HEK293 (cell line): ENCODE results near the gene SMARCB1.

ENCODE experiments used
- BCL11B ChIP-seq: fragments of 450-650 bp; formaldehyde crosslinking; IDR thresholded peaks from 2 replicates; pipeline ENCODE4 v1.5.1; 2016; ENCODE audit warnings: low read depth, missing biosample characterization, missing genetic modification characterization
- EGR2 ChIP-seq: fragments of 450-650 bp; formaldehyde crosslinking; IDR thresholded peaks from 2 replicates; pipeline ENCODE4 v1.5.1; 2016; ENCODE audit warnings: low read depth, missing biosample characterization, missing genetic modification characterization
- FEZF1 ChIP-seq: fragments of 450-650 bp; formaldehyde crosslinking; IDR thresholded peaks from 2 replicates; pipeline ENCODE4 v1.5.1; 2016; ENCODE audit warnings: missing biosample characterization, missing genetic modification characterization
- GLI2 ChIP-seq: fragments of 450-650 bp; formaldehyde crosslinking; IDR thresholded peaks from 2 replicates; pipeline ENCODE4; 2017; ENCODE audit warnings: missing biosample characterization, missing genetic modification characterization, low read depth, borderline replicate concordance
- KLF10 ChIP-seq: fragments of 450-650 bp; IDR thresholded peaks from 2 replicates; pipeline ENCODE4 v1.5.1; 2018; ENCODE audit warnings: missing biosample characterization, mild to moderate bottlenecking, missing genetic modification characterization
- KLF16 ChIP-seq: fragments of 450-650 bp; formaldehyde crosslinking; IDR thresholded peaks from 2 replicates; pipeline ENCODE4 v1.5.1; 2017; ENCODE audit warnings: missing biosample characterization, missing genetic modification characterization
- MEIS1 ChIP-seq: sonication (generic); formaldehyde crosslinking; IDR thresholded peaks from 2 replicates; pipeline ENCODE4 v1.8.1; 2022; ENCODE audit warnings: missing genetic modification reagents, mild to moderate bottlenecking, borderline replicate concordance
- OVOL3 ChIP-seq: fragments of 450-650 bp; formaldehyde crosslinking; IDR thresholded peaks from 2 replicates; pipeline ENCODE4 v1.5.1; 2016; ENCODE audit warnings: missing biosample characterization, missing genetic modification characterization
- SP2 ChIP-seq: fragments of 450-650 bp; formaldehyde crosslinking; IDR thresholded peaks from 2 replicates; pipeline ENCODE4 v1.5.1; 2016; ENCODE audit warnings: missing biosample characterization, missing genetic modification characterization
- SP7 ChIP-seq: fragments of 450-650 bp; formaldehyde crosslinking; IDR thresholded peaks from 2 replicates; pipeline ENCODE4 v1.5.1; 2016; ENCODE audit warnings: missing biosample characterization, missing genetic modification characterization
- TRIM28 ChIP-seq: IDR thresholded peaks from 2 replicates; pipeline ENCODE4 v1.6.1; 2011; ENCODE audit warnings: low read length, control low read depth, borderline replicate concordance
- ZBTB8A ChIP-seq: fragments of 450-650 bp; formaldehyde crosslinking; IDR thresholded peaks from 2 replicates; pipeline ENCODE4 v1.5.1; 2016; ENCODE audit warnings: missing biosample characterization, missing genetic modification characterization
- ZFHX2 ChIP-seq: fragments of 450-650 bp; formaldehyde crosslinking; conservative IDR thresholded peaks from 2 replicates; pipeline ENCODE4 v1.5.1; 2016; ENCODE audit warnings: missing biosample characterization, missing genetic modification characterization
- ZNF121 ChIP-seq: fragments of 450-650 bp; formaldehyde crosslinking; IDR thresholded peaks from 2 replicates; pipeline ENCODE4 v1.5.1; 2016; ENCODE audit warnings: missing biosample characterization, missing genetic modification characterization
- ZNF133 ChIP-seq: fragments of 450-650 bp; formaldehyde crosslinking; IDR thresholded peaks from 2 replicates; pipeline ENCODE4 v1.5.1; 2016; ENCODE audit warnings: missing biosample characterization, missing genetic modification characterization
- ZNF140 ChIP-seq: fragments of 450-650 bp; formaldehyde crosslinking; IDR thresholded peaks from 2 replicates; pipeline ENCODE4 v1.5.1; 2016; ENCODE audit warnings: missing biosample characterization, missing genetic modification characterization
- ZNF146 ChIP-seq: fragments of 450-650 bp; formaldehyde crosslinking; IDR thresholded peaks from 2 replicates; pipeline ENCODE4 v1.5.1; 2016; ENCODE audit warnings: missing biosample characterization, missing genetic modification characterization
- ZNF16 ChIP-seq: fragments of 450-650 bp; formaldehyde crosslinking; IDR thresholded peaks from 2 replicates; pipeline ENCODE4 v1.5.1; 2016; ENCODE audit warnings: low read depth, missing biosample characterization, missing genetic modification characterization
- ZNF169 ChIP-seq: fragments of 450-650 bp; formaldehyde crosslinking; IDR thresholded peaks from 2 replicates; pipeline ENCODE4 v1.5.1; 2016; ENCODE audit warnings: missing biosample characterization, missing genetic modification characterization
- ZNF223 ChIP-seq: fragments of 450-650 bp; formaldehyde crosslinking; IDR thresholded peaks from 2 replicates; pipeline ENCODE4 v1.5.1; 2016; ENCODE audit warnings: missing biosample characterization, missing genetic modification characterization
- ZNF24 ChIP-seq: fragments of 450-650 bp; formaldehyde crosslinking; IDR thresholded peaks from 2 replicates; pipeline ENCODE4 v1.5.1; 2016; ENCODE audit warnings: missing biosample characterization, missing genetic modification characterization
- ZNF324 ChIP-seq: fragments of 450-650 bp; formaldehyde crosslinking; IDR thresholded peaks from 2 replicates; pipeline ENCODE4 v1.5.1; 2016; ENCODE audit warnings: missing biosample characterization, missing genetic modification characterization
- ZNF350 ChIP-seq: fragments of 450-650 bp; formaldehyde crosslinking; IDR thresholded peaks from 2 replicates; pipeline ENCODE4 v1.5.0; 2017; ENCODE audit warnings: missing biosample characterization, mild to moderate bottlenecking, missing genetic modification characterization
- ZNF561 ChIP-seq: fragments of 450-650 bp; IDR thresholded peaks from 2 replicates; pipeline ENCODE4 v1.5.1; 2018; ENCODE audit warnings: missing biosample characterization, missing genetic modification characterization, borderline replicate concordance
- ZNF585B ChIP-seq: fragments of 450-650 bp; formaldehyde crosslinking; IDR thresholded peaks from 2 replicates; pipeline ENCODE4 v1.5.1; 2016; ENCODE audit warnings: missing biosample characterization, missing genetic modification characterization
- ZNF621 ChIP-seq: fragments of 450-650 bp; formaldehyde crosslinking; IDR thresholded peaks from 2 replicates; pipeline ENCODE4 v1.5.1; 2017; ENCODE audit warnings: missing biosample characterization, missing genetic modification characterization
- ZNF670 ChIP-seq: fragments of 450-650 bp; formaldehyde crosslinking; IDR thresholded peaks from 2 replicates; pipeline ENCODE4 v1.5.1; 2016; ENCODE audit warnings: missing biosample characterization, missing genetic modification characterization, low read depth
- ZNF76 ChIP-seq: fragments of 450-650 bp; formaldehyde crosslinking; IDR thresholded peaks from 2 replicates; pipeline ENCODE4; 2016; ENCODE audit warnings: low read depth, missing biosample characterization, missing genetic modification characterization, borderline replicate concordance
- ZSCAN16 ChIP-seq: fragments of 450-650 bp; formaldehyde crosslinking; IDR thresholded peaks from 2 replicates; pipeline ENCODE4 v1.5.1; 2016; ENCODE audit warnings: missing biosample characterization, missing genetic modification characterization
- ZSCAN30 ChIP-seq: fragments of 450-650 bp; IDR thresholded peaks from 2 replicates; pipeline ENCODE4 v1.5.1; 2018; ENCODE audit warnings: missing biosample characterization, mild to moderate bottlenecking, missing genetic modification characterization, moderate library complexity
- TF ChIP-seq, protein P1 (sequence below): fragments of 450-650 bp; IDR thresholded peaks from 2 replicates; pipeline ENCODE4 v1.5.1; 2018; ENCODE audit warnings: missing biosample characterization, missing genetic modification characterization
- TF ChIP-seq, protein P2 (sequence below): fragments of 450-650 bp; formaldehyde crosslinking; IDR thresholded peaks from 2 replicates; pipeline ENCODE4 v1.5.1; 2016; ENCODE audit warnings: missing biosample characterization, missing genetic modification characterization
- TF ChIP-seq, protein P3 (sequence below): fragments of 450-650 bp; formaldehyde crosslinking; IDR thresholded peaks from 2 replicates; pipeline ENCODE4 v1.5.1; 2016; ENCODE audit warnings: missing biosample characterization, missing genetic modification characterization
- TF ChIP-seq, protein P4 (sequence below): fragments of 450-650 bp; formaldehyde crosslinking; IDR thresholded peaks from 2 replicates; pipeline ENCODE4 v1.5.1; 2017; ENCODE audit warnings: missing biosample characterization, missing genetic modification characterization

The SMARCB1 gene

DNA sequence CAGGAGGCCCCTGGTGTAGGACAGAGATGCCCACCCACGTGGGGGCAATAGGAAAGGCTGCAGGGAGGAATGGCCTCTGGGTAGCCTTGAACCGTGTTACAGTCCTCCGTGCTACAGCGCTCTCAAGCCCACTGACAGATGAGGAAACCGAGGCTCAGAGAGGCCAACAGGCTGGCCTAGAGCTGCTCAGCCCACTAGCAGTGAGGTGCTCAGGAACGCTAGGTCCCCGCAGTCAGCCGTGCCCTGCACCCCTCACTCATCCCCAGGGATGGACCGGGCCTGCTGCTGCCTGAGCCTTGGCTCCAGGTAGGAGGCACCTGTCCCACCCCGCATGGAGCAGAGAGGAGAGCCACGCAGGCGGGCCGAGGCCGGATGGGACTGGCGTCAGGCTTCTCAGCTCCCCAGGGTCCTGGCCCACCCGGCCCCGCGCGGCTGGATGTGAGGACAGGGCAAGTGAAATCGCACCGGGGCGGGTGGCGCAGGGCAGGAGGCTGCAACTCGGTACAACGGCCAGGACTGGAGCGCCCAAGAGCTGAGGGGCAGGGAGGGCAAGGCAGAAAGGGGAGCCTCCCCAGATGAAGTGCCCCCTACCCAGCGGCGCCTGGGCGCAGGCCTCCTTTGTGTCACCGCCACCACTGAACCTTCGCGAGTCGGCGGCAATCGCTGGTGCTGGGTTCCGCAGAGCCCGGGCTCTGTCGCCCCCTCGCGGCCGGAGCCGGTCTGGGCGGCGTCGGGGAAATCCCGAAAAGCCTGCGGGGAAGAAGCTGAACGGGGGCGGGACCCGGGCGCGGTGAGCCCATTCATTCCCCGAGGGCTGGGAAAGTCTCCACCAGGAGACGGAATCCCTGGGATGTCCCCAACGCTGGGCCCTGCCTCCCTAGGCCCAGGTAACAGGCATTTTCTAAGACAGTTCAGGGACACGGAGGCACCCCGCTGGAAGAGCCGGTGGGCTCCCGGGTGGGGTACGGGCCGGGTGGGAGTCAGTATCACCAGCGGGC, 62.5 kb downstream of the SMARCB1 start (continued):
- TF ChIP-seq, protein P1, sequence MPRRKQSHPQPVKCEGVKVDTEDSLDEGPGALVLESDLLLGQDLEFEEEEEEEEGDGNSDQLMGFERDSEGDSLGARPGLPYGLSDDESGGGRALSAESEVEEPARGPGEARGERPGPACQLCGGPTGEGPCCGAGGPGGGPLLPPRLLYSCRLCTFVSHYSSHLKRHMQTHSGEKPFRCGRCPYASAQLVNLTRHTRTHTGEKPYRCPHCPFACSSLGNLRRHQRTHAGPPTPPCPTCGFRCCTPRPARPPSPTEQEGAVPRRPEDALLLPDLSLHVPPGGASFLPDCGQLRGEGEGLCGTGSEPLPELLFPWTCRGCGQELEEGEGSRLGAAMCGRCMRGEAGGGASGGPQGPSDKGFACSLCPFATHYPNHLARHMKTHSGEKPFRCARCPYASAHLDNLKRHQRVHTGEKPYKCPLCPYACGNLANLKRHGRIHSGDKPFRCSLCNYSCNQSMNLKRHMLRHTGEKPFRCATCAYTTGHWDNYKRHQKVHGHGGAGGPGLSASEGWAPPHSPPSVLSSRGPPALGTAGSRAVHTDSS (tag by site-specific recombination): no peak
- TF ChIP-seq ZNF121 (tag by site-specific recombination) (0 out of 2 replicates have a peak, but pooled peaks have one; percentile 9), GLI2 (tag by site-specific recombination) (no peak), MEIS1 (CRISPR knock-in tag) (no peak), ZNF140 (no peak), ZNF621 (no peak), ZNF24 (tag by site-specific recombination) (0 out of 2 replicates have a peak, but pooled peaks have one; percentile 40), ZSCAN30 (peak; percentile 63; the same call in 1 of the 2 replicates), SP2 (peak; percentile 45), ZNF76 (tag by site-specific recombination) (peak; percentile 47; the same call in 1 of the 2 replicates), KLF16 (tag by site-specific recombination) (peak; percentile 56; the same call in 1 of the 2 replicates), ZNF133 (tag by site-specific recombination) (no peak), ZNF223 (no peak), ZNF146 (no peak), ZNF670 (tag by site-specific recombination) (no peak), ZNF561 (tag by site-specific recombination) (peak; percentile 81; the same call in 1 of the 2 replicates), SP7 (tag by site-specific recombination) (peak; percentile 74), KLF10 (peak; percentile 72; the same call in 1 of the 2 replicates), ZFHX2 (tag by site-specific recombination) (peak; percentile 42), FEZF1 (tag by site-specific recombination) (no peak), ZNF585B (no peak), BCL11B (tag by site-specific recombination) (no peak), ZNF169 (no peak), ZSCAN16 (no peak), TRIM28 (no peak), OVOL3 (no peak), ZNF350 (tag by site-specific recombination) (no peak), ZBTB8A (tag by site-specific recombination) (peak; percentile 76), EGR2 (tag by site-specific recombination) (peak; percentile 55), ZNF16 (tag by site-specific recombination) (no peak), ZNF324 (tag by site-specific recombination) (no peak)
- TF ChIP-seq, protein P2, sequence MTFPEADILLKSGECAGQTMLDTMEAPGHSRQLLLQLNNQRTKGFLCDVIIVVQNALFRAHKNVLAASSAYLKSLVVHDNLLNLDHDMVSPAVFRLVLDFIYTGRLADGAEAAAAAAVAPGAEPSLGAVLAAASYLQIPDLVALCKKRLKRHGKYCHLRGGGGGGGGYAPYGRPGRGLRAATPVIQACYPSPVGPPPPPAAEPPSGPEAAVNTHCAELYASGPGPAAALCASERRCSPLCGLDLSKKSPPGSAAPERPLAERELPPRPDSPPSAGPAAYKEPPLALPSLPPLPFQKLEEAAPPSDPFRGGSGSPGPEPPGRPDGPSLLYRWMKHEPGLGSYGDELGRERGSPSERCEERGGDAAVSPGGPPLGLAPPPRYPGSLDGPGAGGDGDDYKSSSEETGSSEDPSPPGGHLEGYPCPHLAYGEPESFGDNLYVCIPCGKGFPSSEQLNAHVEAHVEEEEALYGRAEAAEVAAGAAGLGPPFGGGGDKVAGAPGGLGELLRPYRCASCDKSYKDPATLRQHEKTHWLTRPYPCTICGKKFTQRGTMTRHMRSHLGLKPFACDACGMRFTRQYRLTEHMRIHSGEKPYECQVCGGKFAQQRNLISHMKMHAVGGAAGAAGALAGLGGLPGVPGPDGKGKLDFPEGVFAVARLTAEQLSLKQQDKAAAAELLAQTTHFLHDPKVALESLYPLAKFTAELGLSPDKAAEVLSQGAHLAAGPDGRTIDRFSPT: peak; percentile 67; the same call in 1 of the 2 replicates
- TF ChIP-seq, protein P3, sequence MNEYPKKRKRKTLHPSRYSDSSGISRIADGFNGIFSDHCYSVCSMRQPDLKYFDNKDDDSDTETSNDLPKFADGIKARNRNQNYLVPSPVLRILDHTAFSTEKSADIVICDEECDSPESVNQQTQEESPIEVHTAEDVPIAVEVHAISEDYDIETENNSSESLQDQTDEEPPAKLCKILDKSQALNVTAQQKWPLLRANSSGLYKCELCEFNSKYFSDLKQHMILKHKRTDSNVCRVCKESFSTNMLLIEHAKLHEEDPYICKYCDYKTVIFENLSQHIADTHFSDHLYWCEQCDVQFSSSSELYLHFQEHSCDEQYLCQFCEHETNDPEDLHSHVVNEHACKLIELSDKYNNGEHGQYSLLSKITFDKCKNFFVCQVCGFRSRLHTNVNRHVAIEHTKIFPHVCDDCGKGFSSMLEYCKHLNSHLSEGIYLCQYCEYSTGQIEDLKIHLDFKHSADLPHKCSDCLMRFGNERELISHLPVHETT (tag by site-specific recombination): no peak
- TF ChIP-seq, protein P4, sequence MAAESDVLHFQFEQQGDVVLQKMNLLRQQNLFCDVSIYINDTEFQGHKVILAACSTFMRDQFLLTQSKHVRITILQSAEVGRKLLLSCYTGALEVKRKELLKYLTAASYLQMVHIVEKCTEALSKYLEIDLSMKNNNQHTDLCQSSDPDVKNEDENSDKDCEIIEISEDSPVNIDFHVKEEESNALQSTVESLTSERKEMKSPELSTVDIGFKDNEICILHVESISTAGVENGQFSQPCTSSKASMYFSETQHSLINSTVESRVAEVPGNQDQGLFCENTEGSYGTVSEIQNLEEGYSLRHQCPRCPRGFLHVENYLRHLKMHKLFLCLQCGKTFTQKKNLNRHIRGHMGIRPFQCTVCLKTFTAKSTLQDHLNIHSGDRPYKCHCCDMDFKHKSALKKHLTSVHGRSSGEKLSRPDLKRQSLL (tag by site-specific recombination): no peak
